Neural cell (in vitro differentiated cells): ENCODE measurements around the gene OTULINL.

ENCODE experiments used
- EP300 ChIP-seq: fragments of 450-650 bp; conservative IDR thresholded peaks from 2 replicates; pipeline ENCODE4 v1.6.1; 2014; ENCODE audit warnings: antibody characterized with exemption, mild to moderate bottlenecking, moderate library complexity; ENCODE audit not compliant: poor library complexity, severe bottlenecking
- EZH2 ChIP-seq: fragments of 200-600, 300-800 bp; shearing (Covaris generic), sonication (generic); IDR thresholded peaks from 2 replicates; pipeline ENCODE4 v1.6.1; 2014; ENCODE audit warnings: antibody characterized with exemption, low read length, borderline replicate concordance, mild to moderate bottlenecking; ENCODE audit not compliant: insufficient read depth, poor library complexity, severe bottlenecking
- POLR2AphosphoS5 ChIP-seq: IDR thresholded peaks from 2 replicates; pipeline ENCODE4 v1.6.1; 2012
- RAD21 ChIP-seq: fragments of 450-650 bp; conservative IDR thresholded peaks from 2 replicates; pipeline ENCODE4 v1.6.1; 2014; ENCODE audit warnings: antibody characterized with exemption, mild to moderate bottlenecking, moderate library complexity
- SMC3 ChIP-seq: fragments of 450-650 bp; conservative IDR thresholded peaks from 2 replicates; pipeline ENCODE4 v1.6.1; 2014; ENCODE audit warnings: antibody characterized with exemption, mild to moderate bottlenecking, moderate library complexity; ENCODE audit not compliant: poor library complexity
- TAF1 ChIP-seq: IDR thresholded peaks from 2 replicates; pipeline ENCODE4 v1.6.1; 2012; ENCODE audit warnings: low read depth
- TF ChIP-seq, protein P1 (sequence below): IDR thresholded peaks from 2 replicates; pipeline ENCODE4 v1.6.1; 2012; ENCODE audit warnings: borderline replicate concordance
- TF ChIP-seq, protein P2 (sequence below): fragments of 450-650 bp; IDR thresholded peaks from 2 replicates; pipeline ENCODE4 v1.5.1; 2014; ENCODE audit warnings: antibody characterized with exemption, mild to moderate bottlenecking, moderate library complexity; ENCODE audit not compliant: poor library complexity, severe bottlenecking

DNA sequence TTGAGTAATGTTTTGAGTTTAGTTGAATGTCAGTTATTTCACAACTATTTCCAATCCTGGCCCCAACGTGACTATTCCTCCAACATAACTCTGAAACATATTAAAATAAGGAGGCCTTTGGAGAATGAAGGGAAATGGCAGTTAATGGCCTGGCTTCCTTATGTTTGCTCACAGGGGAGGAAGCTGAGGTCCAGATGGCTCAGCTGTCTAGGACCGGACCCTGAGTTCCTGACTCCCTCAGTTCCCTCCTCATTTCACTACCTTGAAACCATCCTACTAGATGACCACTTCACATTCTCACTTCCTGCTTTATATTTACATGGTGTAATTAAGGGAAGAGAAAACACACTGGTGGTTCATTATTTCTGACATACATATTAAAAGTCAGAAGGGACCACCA, 6.6 kb downstream of the OTULINL start:
- TF ChIP-seq, protein P1, sequence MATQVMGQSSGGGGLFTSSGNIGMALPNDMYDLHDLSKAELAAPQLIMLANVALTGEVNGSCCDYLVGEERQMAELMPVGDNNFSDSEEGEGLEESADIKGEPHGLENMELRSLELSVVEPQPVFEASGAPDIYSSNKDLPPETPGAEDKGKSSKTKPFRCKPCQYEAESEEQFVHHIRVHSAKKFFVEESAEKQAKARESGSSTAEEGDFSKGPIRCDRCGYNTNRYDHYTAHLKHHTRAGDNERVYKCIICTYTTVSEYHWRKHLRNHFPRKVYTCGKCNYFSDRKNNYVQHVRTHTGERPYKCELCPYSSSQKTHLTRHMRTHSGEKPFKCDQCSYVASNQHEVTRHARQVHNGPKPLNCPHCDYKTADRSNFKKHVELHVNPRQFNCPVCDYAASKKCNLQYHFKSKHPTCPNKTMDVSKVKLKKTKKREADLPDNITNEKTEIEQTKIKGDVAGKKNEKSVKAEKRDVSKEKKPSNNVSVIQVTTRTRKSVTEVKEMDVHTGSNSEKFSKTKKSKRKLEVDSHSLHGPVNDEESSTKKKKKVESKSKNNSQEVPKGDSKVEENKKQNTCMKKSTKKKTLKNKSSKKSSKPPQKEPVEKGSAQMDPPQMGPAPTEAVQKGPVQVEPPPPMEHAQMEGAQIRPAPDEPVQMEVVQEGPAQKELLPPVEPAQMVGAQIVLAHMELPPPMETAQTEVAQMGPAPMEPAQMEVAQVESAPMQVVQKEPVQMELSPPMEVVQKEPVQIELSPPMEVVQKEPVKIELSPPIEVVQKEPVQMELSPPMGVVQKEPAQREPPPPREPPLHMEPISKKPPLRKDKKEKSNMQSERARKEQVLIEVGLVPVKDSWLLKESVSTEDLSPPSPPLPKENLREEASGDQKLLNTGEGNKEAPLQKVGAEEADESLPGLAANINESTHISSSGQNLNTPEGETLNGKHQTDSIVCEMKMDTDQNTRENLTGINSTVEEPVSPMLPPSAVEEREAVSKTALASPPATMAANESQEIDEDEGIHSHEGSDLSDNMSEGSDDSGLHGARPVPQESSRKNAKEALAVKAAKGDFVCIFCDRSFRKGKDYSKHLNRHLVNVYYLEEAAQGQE = no peak
- TF ChIP-seq SMC3 = no peak
- no peak for TF ChIP-seq RAD21
- TF ChIP-seq, protein P2, sequence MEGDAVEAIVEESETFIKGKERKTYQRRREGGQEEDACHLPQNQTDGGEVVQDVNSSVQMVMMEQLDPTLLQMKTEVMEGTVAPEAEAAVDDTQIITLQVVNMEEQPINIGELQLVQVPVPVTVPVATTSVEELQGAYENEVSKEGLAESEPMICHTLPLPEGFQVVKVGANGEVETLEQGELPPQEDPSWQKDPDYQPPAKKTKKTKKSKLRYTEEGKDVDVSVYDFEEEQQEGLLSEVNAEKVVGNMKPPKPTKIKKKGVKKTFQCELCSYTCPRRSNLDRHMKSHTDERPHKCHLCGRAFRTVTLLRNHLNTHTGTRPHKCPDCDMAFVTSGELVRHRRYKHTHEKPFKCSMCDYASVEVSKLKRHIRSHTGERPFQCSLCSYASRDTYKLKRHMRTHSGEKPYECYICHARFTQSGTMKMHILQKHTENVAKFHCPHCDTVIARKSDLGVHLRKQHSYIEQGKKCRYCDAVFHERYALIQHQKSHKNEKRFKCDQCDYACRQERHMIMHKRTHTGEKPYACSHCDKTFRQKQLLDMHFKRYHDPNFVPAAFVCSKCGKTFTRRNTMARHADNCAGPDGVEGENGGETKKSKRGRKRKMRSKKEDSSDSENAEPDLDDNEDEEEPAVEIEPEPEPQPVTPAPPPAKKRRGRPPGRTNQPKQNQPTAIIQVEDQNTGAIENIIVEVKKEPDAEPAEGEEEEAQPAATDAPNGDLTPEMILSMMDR = no peak
- TF ChIP-seq EZH2 = no peak
- TF ChIP-seq EP300 = no peak
- TF ChIP-seq POLR2AphosphoS5 = no peak
- TF ChIP-seq TAF1 = no peak
